Kidney (tissue), 14 donors: Measurements from ENCODE around the gene ARMC5. TPM values are rescaled to one million over a fixed set of nuclear protein-coding genes. Genes with fewer than 3 reads are reported as not detected.
A peak's percentile ranks its signal among the peaks of the same experiment; 100 is the strongest.

Source experiments
- DNase-seq, 5 donors: peaks; one replicate each; pipeline ENCODE4 v3.0.0-alpha.2; 2013 to 2020
- FAIRE-seq: peaks from 2 replicates; lab custom pipeline; 2012; peaks lifted over from hg19 to GRCh38; lab: Jason Lieb, UNC
- H3K27ac ChIP-seq, 2 donors: one replicate each; pipeline ENCODE4 v1.7.0; 2013; ENCODE audit warnings: low read depth in 2 of 2, low read length in 2 of 2, inconsistent platforms in 1 of 2
- H3K27me3 ChIP-seq: one replicate; pipeline ENCODE4 v1.7.1; 2013; ENCODE audit warnings: low read length, inconsistent platforms; ENCODE audit not compliant: control insufficient read depth, insufficient read depth
- H3K36me3 ChIP-seq, 3 donors: one replicate each; pipeline versions ENCODE4 v1.7.0 to v1.7.1; 2013; ENCODE audit warnings: low read length in 3 of 3, control low read depth in 1 of 3, inconsistent platforms in 1 of 3; ENCODE audit not compliant: insufficient read depth in 3 of 3, control insufficient read depth in 2 of 3
- H3K4me1 ChIP-seq, 3 donors: one replicate each; pipeline versions ENCODE4 v1.7.0 to v1.7.1; 2013; ENCODE audit warnings: low read length in 3 of 3, inconsistent platforms in 1 of 3, low read depth in 1 of 3; ENCODE audit not compliant: control insufficient read depth in 2 of 3, insufficient read depth in 2 of 3
- H3K4me3 ChIP-seq, 3 donors: one replicate each; pipeline versions ENCODE4 v1.7.0 to v1.8.1; 2013; ENCODE audit warnings: low read length in 3 of 3, control low read depth in 1 of 3, inconsistent platforms in 1 of 3
- H3K9ac ChIP-seq, 3 donors: one replicate each; pipeline versions ENCODE4 v1.7.0 to v1.7.1; 2013; ENCODE audit warnings: low read length in 3 of 3, control low read depth in 1 of 3, inconsistent platforms in 1 of 3
- H3K9me3 ChIP-seq, 3 donors: one replicate each; pipeline versions ENCODE4 v1.7.0 to v1.7.1; 2013; ENCODE audit warnings: low read length in 3 of 3, control low read depth in 1 of 3, inconsistent platforms in 1 of 3; ENCODE audit not compliant: control insufficient read depth in 2 of 3, insufficient read depth in 1 of 3
- CTCF ChIP-seq: IDR thresholded peaks from 3 replicates; pipeline ENCODE4 v1.5.1; 2012; ENCODE audit warnings: mild to moderate bottlenecking, moderate library complexity, borderline replicate concordance; ENCODE audit not compliant: insufficient read depth; ENCODE audit errors: extremely low read depth
- intact Hi-C: fragments of 100-400 bp; cut with DNase I; formaldehyde crosslinking; loops from one replicate; pipeline ENCODE4 v1.11.1; 2022
- polyA plus RNA-seq: library from polyadenylated mRNA; stranded (reverse); fragments of 350-450 nt; fragmentation: Illumina TruSeq; extraction: RNeasy Lipid Tissue Mini Kit (QIAGEN cat#74804); gene quantifications from one replicate; pipeline ENCODE4 v1.2.3, GENCODE V29; 2014; ENCODE audit warnings: low read depth, low replicate concordance; ENCODE audit not compliant: insufficient read depth
- total RNA-seq: library from RNA; stranded (reverse); fragmentation: NEBNext Ultra II Directional; extraction: Animal tissue kit (Norgen Biotek cat#: 25700); gene quantifications from one replicate; pipeline ENCODE4 v1.2.1, GENCODE V29; 2021
- donor health status: control.
- donor health status: control.
- donor health status: control.
- donor health status: control.
- donor health status: control.
- donor health status: DM: yes; HTN: yes; CAD: no.
- donor health status: Normal renal cell carcinoma (clear cell type).

Gene ARMC5
- total and polyA plus RNA-seq, 2 donors from 2014 or later = 9.6 to 10.9 TPM

GRCh38 chr16:31451201-31451600 is 8.1 kb upstream of the ARMC5 start:
- no peak for TF ChIP-seq CTCF
- FAIRE-seq = no peak
- Histone ChIP-seq H3K27ac (no peak overlapping the region), H3K9me3 (no peaks in the 10 kb centered on the region), H3K9ac (no peak overlapping the region), H3K4me3 (no peak overlapping the region), H3K4me1 (peaks cover 0 to 16% (median 5%) of the 10 kb centered on the region in 3 donors), H3K27me3 (no peaks in the 10 kb centered on the region), H3K36me3 (peaks cover 0 to 2% (median 0%) of the 10 kb centered on the region in 3 donors)
- DNase-seq = peak in 2 of 5 donors; percentile 15 to 28
- intact Hi-C loops = no loop called here

- H3K9me3 ChIP-seq = no peaks in the 10 kb centered on the region
- peaks cover 0 to 20% (median 5%) of the 10 kb centered on the region in 3 donors for H3K4me1 ChIP-seq
- intact Hi-C loops = no loop called here
- H3K27ac ChIP-seq = no peak overlapping the region
- TF ChIP-seq CTCF = peak; percentile 31
- FAIRE-seq (no peak), DNase-seq (peak; percentile 80 to 90 (median 85))
- H3K9ac ChIP-seq = no peak overlapping the region
- H3K36me3 ChIP-seq = peaks cover 0 to 2% (median 0%) of the 10 kb centered on the region in 3 donors
- H3K4me3 ChIP-seq = no peak overlapping the region
- no peaks in the 10 kb centered on the region for H3K27me3 ChIP-seq
Measured at GRCh38 chr16:31451681-31452351, 7.5 kb upstream of the ARMC5 start.

GRCh38 chr16:31452631-31453106 is 6.6 kb upstream of the ARMC5 start:
- no peaks in the 10 kb centered on the region for H3K27me3 ChIP-seq
- intact Hi-C loops = no loop called here
- H3K9me3 ChIP-seq = no peaks in the 10 kb centered on the region
- H3K36me3 ChIP-seq = peaks cover 0 to 2% (median 0%) of the 10 kb centered on the region in 3 donors
- TF ChIP-seq CTCF = no peak
- no peak overlapping the region for H3K4me3 ChIP-seq
- DNase-seq (peak in 3 of 5 donors; percentile 10 to 45 (median 32)), FAIRE-seq (no peak)
- H3K4me1 ChIP-seq = peaks cover 0 to 25% (median 10%) of the 10 kb centered on the region in 3 donors
- no peak overlapping the region for H3K27ac ChIP-seq
- H3K9ac ChIP-seq = no peak overlapping the region
